ENCODE measurements around the gene HAUS3. TPM values are rescaled to one million over a fixed set of nuclear protein-coding genes. Genes with fewer than 3 reads are reported as not detected.

The HAUS3 gene
- total and polyA plus RNA-seq, 2 of the 8 experiments (the other 6 are each of a cell fraction or from before 2014, with no cell fraction given): 3.2 to 14.8 TPM

DNA sequence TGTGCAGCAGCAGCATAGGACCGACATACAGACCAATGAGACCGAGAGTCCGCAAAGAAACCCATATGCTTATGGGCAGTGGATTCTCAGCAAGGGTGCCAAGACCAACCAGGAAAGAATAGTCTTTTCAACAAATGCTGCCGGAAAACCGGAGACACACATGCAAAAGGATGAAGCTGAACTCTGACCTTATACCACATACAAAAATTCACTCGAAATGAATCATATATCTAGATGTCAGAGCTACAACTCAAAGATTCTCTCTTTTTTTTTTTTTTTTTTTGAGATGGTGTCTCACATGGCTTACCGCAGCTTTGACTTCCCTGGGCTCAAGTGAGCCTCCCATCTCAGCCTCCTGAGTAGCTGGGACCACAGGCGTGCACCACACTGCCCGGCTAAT is 36.0 kb upstream of the HAUS3 start (continued):
- TF ChIP-seq, protein P1, sequence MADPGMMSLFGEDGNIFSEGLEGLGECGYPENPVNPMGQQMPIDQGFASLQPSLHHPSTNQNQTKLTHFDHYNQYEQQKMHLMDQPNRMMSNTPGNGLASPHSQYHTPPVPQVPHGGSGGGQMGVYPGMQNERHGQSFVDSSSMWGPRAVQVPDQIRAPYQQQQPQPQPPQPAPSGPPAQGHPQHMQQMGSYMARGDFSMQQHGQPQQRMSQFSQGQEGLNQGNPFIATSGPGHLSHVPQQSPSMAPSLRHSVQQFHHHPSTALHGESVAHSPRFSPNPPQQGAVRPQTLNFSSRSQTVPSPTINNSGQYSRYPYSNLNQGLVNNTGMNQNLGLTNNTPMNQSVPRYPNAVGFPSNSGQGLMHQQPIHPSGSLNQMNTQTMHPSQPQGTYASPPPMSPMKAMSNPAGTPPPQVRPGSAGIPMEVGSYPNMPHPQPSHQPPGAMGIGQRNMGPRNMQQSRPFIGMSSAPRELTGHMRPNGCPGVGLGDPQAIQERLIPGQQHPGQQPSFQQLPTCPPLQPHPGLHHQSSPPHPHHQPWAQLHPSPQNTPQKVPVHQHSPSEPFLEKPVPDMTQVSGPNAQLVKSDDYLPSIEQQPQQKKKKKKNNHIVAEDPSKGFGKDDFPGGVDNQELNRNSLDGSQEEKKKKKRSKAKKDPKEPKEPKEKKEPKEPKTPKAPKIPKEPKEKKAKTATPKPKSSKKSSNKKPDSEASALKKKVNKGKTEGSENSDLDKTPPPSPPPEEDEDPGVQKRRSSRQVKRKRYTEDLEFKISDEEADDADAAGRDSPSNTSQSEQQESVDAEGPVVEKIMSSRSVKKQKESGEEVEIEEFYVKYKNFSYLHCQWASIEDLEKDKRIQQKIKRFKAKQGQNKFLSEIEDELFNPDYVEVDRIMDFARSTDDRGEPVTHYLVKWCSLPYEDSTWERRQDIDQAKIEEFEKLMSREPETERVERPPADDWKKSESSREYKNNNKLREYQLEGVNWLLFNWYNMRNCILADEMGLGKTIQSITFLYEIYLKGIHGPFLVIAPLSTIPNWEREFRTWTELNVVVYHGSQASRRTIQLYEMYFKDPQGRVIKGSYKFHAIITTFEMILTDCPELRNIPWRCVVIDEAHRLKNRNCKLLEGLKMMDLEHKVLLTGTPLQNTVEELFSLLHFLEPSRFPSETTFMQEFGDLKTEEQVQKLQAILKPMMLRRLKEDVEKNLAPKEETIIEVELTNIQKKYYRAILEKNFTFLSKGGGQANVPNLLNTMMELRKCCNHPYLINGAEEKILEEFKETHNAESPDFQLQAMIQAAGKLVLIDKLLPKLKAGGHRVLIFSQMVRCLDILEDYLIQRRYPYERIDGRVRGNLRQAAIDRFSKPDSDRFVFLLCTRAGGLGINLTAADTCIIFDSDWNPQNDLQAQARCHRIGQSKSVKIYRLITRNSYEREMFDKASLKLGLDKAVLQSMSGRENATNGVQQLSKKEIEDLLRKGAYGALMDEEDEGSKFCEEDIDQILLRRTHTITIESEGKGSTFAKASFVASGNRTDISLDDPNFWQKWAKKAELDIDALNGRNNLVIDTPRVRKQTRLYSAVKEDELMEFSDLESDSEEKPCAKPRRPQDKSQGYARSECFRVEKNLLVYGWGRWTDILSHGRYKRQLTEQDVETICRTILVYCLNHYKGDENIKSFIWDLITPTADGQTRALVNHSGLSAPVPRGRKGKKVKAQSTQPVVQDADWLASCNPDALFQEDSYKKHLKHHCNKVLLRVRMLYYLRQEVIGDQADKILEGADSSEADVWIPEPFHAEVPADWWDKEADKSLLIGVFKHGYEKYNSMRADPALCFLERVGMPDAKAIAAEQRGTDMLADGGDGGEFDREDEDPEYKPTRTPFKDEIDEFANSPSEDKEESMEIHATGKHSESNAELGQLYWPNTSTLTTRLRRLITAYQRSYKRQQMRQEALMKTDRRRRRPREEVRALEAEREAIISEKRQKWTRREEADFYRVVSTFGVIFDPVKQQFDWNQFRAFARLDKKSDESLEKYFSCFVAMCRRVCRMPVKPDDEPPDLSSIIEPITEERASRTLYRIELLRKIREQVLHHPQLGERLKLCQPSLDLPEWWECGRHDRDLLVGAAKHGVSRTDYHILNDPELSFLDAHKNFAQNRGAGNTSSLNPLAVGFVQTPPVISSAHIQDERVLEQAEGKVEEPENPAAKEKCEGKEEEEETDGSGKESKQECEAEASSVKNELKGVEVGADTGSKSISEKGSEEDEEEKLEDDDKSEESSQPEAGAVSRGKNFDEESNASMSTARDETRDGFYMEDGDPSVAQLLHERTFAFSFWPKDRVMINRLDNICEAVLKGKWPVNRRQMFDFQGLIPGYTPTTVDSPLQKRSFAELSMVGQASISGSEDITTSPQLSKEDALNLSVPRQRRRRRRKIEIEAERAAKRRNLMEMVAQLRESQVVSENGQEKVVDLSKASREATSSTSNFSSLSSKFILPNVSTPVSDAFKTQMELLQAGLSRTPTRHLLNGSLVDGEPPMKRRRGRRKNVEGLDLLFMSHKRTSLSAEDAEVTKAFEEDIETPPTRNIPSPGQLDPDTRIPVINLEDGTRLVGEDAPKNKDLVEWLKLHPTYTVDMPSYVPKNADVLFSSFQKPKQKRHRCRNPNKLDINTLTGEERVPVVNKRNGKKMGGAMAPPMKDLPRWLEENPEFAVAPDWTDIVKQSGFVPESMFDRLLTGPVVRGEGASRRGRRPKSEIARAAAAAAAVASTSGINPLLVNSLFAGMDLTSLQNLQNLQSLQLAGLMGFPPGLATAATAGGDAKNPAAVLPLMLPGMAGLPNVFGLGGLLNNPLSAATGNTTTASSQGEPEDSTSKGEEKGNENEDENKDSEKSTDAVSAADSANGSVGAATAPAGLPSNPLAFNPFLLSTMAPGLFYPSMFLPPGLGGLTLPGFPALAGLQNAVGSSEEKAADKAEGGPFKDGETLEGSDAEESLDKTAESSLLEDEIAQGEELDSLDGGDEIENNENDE (IDR thresholded peaks at IDR 0.05; ENCODE audit: insufficient replicate concordance, low read length): no peak
- TF ChIP-seq POU5F1 (IDR thresholded peaks at IDR 0.05; ENCODE audit: low read depth, low read length): no peak
- TF ChIP-seq ZNF274 (IDR thresholded peaks at IDR 0.05; ENCODE audit: borderline replicate concordance, extremely low read depth, low read length): no peak
- no peak for TF ChIP-seq YY1 (IDR thresholded peaks at IDR 0.05; ENCODE audit: low read depth, low read length)
- TF ChIP-seq JUN (IDR thresholded peaks at IDR 0.05; ENCODE audit: low read depth, low read length): no peak
- no peak for TF ChIP-seq EP300 (IDR thresholded peaks at IDR 0.05; ENCODE audit: borderline replicate concordance in 1 of 2, low read depth in 2 of 2, low read length in 2 of 2)
- no peak for TF ChIP-seq RAD21 (IDR thresholded peaks at IDR 0.05 in 1 of 2, conservative IDR thresholded peaks at IDR 0.05 in 1 of 2; ENCODE audit: low read depth in 2 of 2, low read length in 2 of 2)
- no peak for TF ChIP-seq CHD2 (IDR thresholded peaks at IDR 0.05; ENCODE audit: low read length)
- TF ChIP-seq KDM4A (IDR thresholded peaks at IDR 0.05; ENCODE audit: low read depth, low read length, severe bottlenecking): no peak
- no peak for TF ChIP-seq FOSL1 (IDR thresholded peaks at IDR 0.05; ENCODE audit: insufficient read depth, low read depth, low read length)
- TF ChIP-seq GTF2F1 (IDR thresholded peaks at IDR 0.05; ENCODE audit: borderline replicate concordance, low read depth, low read length): no peak
- no peak for TF ChIP-seq KDM5A (IDR thresholded peaks at IDR 0.05; ENCODE audit: low read length)
